Measurements from ENCODE around the gene RPL38. TPM values are rescaled to one million over a fixed set of nuclear protein-coding genes. Genes with fewer than 3 reads are reported as not detected.

RPL38 gene
- polyA plus RNA-seq, 1 of the 3 experiments (the other 2 are of a cell fraction) = 4,154 TPM

DNA sequence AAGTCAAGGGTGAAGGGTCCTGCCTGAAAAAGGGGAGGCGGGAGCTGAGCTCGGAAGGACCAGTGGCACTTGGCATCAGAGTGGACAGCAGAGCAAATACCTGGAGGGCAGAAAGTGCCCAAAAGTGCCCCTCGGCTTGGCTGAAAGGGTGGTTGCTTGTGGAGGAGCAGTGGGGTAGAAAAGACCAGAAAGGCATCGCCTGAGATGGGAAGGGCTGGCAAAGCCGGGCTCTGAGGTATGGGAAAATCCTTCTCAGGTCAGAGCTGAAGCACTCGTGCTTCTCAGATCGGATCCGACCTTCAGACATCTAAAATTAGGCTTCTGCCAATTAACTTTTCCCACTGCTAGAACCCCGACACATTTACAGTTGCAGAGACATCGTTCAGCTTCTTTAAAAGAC, 1.5 kb upstream of the RPL38 start:
- H3K27me3 ChIP-seq (ENCODE audit: insufficient read depth) = 0 out of 2 replicates have a peak, but pooled peaks cover 10% of the 10 kb centered on the region
- peaks cover 12 to 30% of the 10 kb centered on the region in 2 experiments for H3K36me3 ChIP-seq (replicated peaks in 1 of 2; ENCODE audit: control insufficient read depth in 1 of 2, insufficient read depth in 2 of 2, low read length in 1 of 2)
- DNase-seq = no peak
- no peak overlapping the region for H3K9ac ChIP-seq
- H2AFZ ChIP-seq (ENCODE audit: low read depth) = no peak overlapping the region
- H3K27ac ChIP-seq (ENCODE audit: low read depth in 2 of 2, low read length in 1 of 2) = no peak overlapping the region
- H3K9me3 ChIP-seq = no peaks in the 10 kb centered on the region
- no peaks in the 10 kb centered on the region for H3K9me2 ChIP-seq
- no peak overlapping the region for H3K4me2 ChIP-seq
- ChIA-PET CTCF (interaction anchor here (0.7 to 9.1 kb wide), 7 partner anchors 18 to 1704 kb away, joined by 3 to 284 read pairs (median 5); no protein-coding TSS in a partner anchor), POLR2A (interaction anchor here (1.0 kb wide), 1 partner anchor 9 kb away, joined by 3 read pairs; no protein-coding TSS in a partner anchor)
- peaks cover 35% of the 10 kb centered on the region for H3K79me2 ChIP-seq (ENCODE audit: insufficient read depth)
- peaks cover 17 to 23% of the 10 kb centered on the region in 2 experiments; a peak in 3 of 4 replicates for H3K4me1 ChIP-seq (ENCODE audit: control insufficient read depth in 1 of 2, insufficient read depth in 2 of 2, low read depth in 1 of 2, low read length in 1 of 2)
- peaks cover 28% of the 10 kb centered on the region for H4K20me1 ChIP-seq (ENCODE audit: insufficient read depth)
- H3K4me3 ChIP-seq (ENCODE audit: low read depth in 2 of 2, low read length in 1 of 2) = no peak overlapping the region
- 73% methylated on average over 10 of the region's 10 CpGs for WGBS (ENCODE audit: low lambda C conversion rate)
- TF ChIP-seq YY1 (IDR thresholded peaks at IDR 0.05; ENCODE audit: low read depth) = no peak
- peaks cover 18% of the 10 kb centered on the region for H3F3A ChIP-seq (replicated peaks; ENCODE audit: insufficient read depth)

DNA sequence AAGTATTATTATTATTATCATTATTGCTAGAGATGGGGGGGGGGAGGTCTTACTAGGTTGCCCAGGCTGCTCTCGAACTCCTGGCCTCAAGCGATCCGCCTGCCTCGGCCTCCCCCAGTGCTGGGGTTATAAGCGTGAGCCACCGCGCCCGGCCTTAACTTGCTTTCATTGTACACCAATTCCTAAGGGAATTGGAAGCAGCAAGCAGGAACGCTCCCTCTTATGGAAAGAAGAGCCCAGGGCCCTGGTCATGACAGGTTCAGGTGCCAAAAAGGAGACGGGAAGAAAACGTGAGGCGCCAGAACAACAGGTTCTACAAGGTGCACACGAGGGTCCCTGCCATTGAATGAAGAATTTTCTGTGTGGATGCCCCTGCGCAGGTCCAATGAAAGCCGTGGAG, 540 bp upstream of the RPL38 start:
- CTCF ChIA-PET = interaction anchor here (0.6 to 9.1 kb wide), 20 partner anchors 8 to 966 kb away, joined by 3 to 284 read pairs (median 4); partner anchors contain the start of gene TTYH2
- Histone ChIP-seq H3F3A (replicated peaks; ENCODE audit: insufficient read depth) (peaks cover 26% of the 10 kb centered on the region), H3K4me1 (ENCODE audit: control insufficient read depth in 1 of 2, insufficient read depth in 2 of 2, low read depth in 1 of 2, low read length in 1 of 2) (peaks cover 22 to 29% of the 10 kb centered on the region in 2 experiments), H3K36me3 (replicated peaks in 1 of 2; ENCODE audit: control insufficient read depth in 1 of 2, insufficient read depth in 2 of 2, low read length in 1 of 2) (peaks cover 15 to 39% of the 10 kb centered on the region in 2 experiments), H4K20me1 (ENCODE audit: insufficient read depth) (peaks cover 38% of the 10 kb centered on the region), H3K79me2 (ENCODE audit: insufficient read depth) (peaks cover 45% of the 10 kb centered on the region), H3K4me2 (peak overlapping the region; percentile 93), H3K4me3 (ENCODE audit: low read depth in 2 of 2, low read length in 1 of 2) (peak overlapping the region; percentile 72 to 99), H3K27me3 (ENCODE audit: insufficient read depth) (0 out of 2 replicates have a peak, but pooled peaks cover 1% of the 10 kb centered on the region), H3K9me3 (no peaks in the 10 kb centered on the region), H3K27ac (ENCODE audit: low read depth in 2 of 2, low read length in 1 of 2) (no peak overlapping the region; a peak in 1 of 4 replicates), H3K9ac (no peak overlapping the region), H3K9me2 (no peaks in the 10 kb centered on the region), H2AFZ (ENCODE audit: low read depth) (peak overlapping the region; percentile 89; the same call in 1 of the 2 replicates)
- POLR2A ChIA-PET = interaction anchor here (0.6 to 1.5 kb wide), 12 partner anchors 9 to 452 kb away, joined by 3 to 7 read pairs (median 3); partner anchors contain the start of gene TTYH2
- WGBS (ENCODE audit: low lambda C conversion rate) = 40% methylated on average over 15 of the region's 15 CpGs
- no peak for DNase-seq
- TF ChIP-seq FOXM1 (IDR thresholded peaks at IDR 0.05; ENCODE audit: low read depth) (no peak), FOSL2 (IDR thresholded peaks at IDR 0.05; ENCODE audit: borderline replicate concordance, low read depth) (no peak), MEF2A (IDR thresholded peaks at IDR 0.05; ENCODE audit: borderline replicate concordance, low read depth) (no peak), NFIC (IDR thresholded peaks at IDR 0.05; ENCODE audit: borderline replicate concordance) (no peak), GATA2 (CRISPR knock-in tag; IDR thresholded peaks at IDR 0.05) (no peak), SMC3 (IDR thresholded peaks at IDR 0.05; ENCODE audit: low read depth, low read length) (no peak), MXI1 (IDR thresholded peaks at IDR 0.05; ENCODE audit: low read depth, low read length) (no peak)
- TF ChIP-seq, protein P1, sequence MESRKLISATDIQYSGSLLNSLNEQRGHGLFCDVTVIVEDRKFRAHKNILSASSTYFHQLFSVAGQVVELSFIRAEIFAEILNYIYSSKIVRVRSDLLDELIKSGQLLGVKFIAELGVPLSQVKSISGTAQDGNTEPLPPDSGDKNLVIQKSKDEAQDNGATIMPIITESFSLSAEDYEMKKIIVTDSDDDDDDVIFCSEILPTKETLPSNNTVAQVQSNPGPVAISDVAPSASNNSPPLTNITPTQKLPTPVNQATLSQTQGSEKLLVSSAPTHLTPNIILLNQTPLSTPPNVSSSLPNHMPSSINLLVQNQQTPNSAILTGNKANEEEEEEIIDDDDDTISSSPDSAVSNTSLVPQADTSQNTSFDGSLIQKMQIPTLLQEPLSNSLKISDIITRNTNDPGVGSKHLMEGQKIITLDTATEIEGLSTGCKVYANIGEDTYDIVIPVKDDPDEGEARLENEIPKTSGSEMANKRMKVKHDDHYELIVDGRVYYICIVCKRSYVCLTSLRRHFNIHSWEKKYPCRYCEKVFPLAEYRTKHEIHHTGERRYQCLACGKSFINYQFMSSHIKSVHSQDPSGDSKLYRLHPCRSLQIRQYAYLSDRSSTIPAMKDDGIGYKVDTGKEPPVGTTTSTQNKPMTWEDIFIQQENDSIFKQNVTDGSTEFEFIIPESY (IDR thresholded peaks at IDR 0.05; ENCODE audit: borderline replicate concordance, low read depth) = no peak

Measured in SK-N-SH (cell line).